Measurements from ENCODE around the gene CAMK2A.

Gene CAMK2A

DNA sequence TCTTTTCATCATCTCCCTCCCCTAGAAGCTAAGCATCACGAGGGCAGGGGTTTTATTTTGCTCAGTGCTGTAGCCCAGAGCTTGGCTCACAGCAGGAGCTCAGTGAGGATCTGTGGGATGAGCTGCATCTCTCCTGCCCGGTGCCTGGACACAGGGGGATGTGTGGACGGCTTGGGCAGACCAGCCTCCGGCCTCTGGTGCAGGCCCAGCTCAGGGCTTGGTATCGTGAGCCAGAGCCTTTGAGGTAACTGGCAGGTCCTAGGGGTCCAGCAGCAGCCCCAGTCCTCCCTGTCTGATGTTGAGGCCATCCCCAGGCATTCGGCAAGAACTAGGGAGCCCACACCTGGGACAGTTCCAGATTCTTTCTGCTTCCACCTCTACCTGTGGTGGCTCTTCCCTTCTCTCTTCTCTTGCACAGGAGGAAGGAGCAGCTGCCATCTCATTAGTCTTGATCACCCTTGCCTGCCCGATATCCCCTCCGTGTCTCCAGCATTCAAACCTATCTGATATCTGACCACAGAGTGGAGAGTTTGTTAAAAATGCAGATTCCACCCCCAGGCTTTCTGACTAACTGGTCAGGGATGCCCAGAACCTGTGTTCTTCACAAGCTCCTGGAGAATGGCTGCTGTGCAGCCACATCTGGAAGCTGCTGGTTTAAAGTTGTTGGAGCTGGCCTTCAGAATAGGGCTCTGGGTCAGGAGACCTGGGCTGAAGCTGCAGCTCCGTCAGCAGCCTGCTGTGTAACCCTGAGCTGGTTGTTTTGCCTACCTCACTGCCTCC, 107.6 kb downstream of the CAMK2A start:
- no peak for DNase-seq (ENCODE audit: low read depth)
- TF ChIP-seq, protein P1, sequence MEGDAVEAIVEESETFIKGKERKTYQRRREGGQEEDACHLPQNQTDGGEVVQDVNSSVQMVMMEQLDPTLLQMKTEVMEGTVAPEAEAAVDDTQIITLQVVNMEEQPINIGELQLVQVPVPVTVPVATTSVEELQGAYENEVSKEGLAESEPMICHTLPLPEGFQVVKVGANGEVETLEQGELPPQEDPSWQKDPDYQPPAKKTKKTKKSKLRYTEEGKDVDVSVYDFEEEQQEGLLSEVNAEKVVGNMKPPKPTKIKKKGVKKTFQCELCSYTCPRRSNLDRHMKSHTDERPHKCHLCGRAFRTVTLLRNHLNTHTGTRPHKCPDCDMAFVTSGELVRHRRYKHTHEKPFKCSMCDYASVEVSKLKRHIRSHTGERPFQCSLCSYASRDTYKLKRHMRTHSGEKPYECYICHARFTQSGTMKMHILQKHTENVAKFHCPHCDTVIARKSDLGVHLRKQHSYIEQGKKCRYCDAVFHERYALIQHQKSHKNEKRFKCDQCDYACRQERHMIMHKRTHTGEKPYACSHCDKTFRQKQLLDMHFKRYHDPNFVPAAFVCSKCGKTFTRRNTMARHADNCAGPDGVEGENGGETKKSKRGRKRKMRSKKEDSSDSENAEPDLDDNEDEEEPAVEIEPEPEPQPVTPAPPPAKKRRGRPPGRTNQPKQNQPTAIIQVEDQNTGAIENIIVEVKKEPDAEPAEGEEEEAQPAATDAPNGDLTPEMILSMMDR (IDR thresholded peaks at IDR 0.05; ENCODE audit: insufficient read depth, low read depth, low read length, missing control alignments) = no peak
- H3K4me3 ChIP-seq (ENCODE audit: low read depth, low read length) = no peak overlapping the region

DNA sequence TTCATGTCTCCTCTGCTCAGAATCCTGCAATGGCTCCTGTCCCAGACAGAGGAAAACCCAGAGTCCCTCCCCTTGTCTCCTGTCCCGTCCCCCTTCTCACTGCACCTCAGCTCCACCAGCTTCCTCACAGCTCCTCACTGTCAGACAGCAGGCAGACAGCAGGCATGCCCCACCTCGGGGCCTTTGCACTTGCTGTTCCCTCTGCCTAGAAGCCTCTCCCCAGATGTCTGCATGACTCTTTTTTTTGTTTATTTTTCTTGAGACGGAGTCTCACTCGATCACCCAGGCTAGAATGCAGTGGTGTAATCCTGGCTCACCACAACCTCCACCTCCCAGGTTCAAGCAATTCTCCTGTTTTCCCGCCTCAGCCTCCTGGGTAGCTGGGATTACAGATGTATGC, 108.5 kb downstream of the CAMK2A start:
- TF ChIP-seq, protein P1 (IDR thresholded peaks at IDR 0.05; ENCODE audit: insufficient read depth, low read depth, low read length, missing control alignments) = no peak
- no peak overlapping the region for H3K4me3 ChIP-seq (ENCODE audit: low read depth, low read length)
- DNase-seq (ENCODE audit: low read depth) = no peak

DNA sequence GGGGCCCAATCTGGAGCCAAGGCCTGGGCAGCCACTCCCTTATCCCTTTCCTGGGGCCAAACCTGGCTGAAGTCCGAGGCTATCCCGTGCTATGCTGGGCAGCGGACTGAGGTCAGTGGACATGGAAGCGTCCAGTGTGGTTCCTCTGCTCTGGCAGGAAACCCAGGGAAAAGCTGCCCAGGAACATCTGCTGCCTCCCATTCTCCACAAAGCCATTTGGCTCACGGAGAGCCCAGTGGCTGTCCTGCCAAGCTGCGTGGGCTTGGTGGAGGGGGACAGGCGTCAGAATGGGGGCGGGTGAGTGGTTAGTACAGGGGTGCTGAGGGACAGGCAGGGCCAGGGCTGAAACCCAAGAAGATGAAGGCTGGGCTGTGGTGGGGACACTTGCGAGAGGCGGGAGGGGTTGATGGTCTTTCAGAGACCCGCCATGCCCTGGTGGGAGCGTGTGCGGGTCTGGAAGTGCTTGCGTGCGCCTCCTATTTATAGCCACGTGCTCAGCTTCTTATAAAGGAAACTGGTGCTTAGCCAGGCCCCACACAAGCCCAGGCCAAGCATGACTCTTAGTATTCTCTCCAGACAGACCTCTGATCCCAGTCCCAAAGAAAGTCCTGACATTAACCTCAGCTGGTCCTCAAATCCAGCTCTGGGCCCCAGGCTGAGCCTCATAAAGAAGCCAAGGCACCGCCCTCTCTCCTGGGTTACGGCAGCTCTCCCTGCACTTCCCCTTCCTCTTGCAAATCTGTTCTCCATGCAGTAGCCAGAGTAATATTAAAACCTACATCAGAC, 109.1 kb downstream of the CAMK2A start:
- no peak for DNase-seq (ENCODE audit: low read depth)
- no peak overlapping the region for H3K4me3 ChIP-seq (ENCODE audit: low read depth, low read length)
- TF ChIP-seq, protein P1 (IDR thresholded peaks at IDR 0.05; ENCODE audit: insufficient read depth, low read depth, low read length, missing control alignments) = no peak

DNA sequence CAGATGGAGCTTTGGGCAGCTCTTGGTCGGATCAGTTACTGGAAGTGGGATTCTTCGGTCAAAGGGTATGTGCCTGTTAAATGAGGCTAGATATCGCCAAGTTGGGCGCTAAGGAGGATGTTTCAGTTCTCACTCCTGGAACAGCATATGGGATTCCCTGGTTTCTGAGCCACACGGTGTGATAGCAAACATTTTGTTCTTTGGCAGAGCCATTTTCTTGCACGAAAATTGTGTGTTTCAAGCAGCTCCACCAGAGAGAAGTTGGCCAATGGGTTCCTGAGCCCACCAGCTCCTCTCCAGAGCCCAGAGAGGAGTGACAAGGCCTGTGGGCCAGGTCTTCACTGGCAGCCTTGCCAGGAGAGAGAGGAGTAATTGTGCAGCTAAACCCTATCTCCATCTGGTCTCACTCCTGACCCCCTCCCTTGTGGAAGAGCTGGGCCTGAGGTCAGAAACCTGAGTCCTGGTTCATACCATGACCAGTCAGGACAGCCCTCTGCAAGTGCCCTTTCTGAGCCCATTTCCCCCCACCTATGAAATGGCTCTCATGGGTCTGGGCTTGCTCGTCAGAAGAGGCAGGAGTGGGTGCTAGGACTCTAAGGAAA, 110.5 kb downstream of the CAMK2A start:
- TF ChIP-seq, protein P1 (IDR thresholded peaks at IDR 0.05; ENCODE audit: insufficient read depth, low read depth, low read length, missing control alignments) = no peak
- H3K4me3 ChIP-seq (ENCODE audit: low read depth, low read length) = no peak overlapping the region
- DNase-seq (ENCODE audit: low read depth) = no peak

DNA sequence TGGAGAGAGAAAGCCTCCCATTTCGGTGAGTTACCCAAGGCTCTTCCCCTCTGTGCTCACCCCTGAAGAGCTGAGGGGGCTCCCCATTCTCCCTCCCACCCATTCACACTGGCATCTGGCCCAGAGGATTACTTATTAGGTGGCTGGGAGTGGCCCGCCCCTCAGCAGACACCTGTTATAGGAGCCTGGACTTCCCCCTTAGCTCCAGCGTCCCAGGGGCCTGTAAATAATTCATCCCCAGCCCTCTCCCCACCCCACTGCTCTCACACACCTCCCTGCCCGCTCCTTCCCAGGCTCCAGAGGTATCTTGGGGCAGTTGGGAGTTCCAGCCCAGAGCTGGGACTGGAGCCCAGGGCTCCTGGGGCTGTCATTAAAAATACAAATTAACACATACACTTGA, 111.3 kb downstream of the CAMK2A start:
- no peak overlapping the region for H3K4me3 ChIP-seq (ENCODE audit: low read depth, low read length)
- no peak for DNase-seq (ENCODE audit: low read depth)
- TF ChIP-seq, protein P1 (IDR thresholded peaks at IDR 0.05; ENCODE audit: insufficient read depth, low read depth, low read length, missing control alignments) = no peak

DNA sequence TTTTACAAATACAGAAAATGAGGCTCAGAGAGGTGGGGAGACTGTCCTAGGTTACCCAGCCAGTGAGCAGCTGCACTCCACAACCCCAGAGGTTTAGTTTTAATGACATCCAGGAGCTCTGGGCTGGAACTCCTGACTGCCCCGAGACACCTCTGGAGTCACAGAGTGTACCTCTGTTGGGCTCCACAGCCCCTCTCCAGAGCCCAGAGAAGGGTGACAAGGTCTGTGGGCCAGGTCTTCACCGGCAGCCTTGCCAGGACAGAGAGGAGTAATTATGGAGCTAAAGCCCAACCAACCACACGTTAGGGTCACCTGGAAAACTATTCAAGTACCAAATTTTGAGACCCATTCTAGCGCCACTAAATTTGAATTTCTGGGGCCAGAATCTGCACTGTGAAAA, 111.9 kb downstream of the CAMK2A start:
- DNase-seq (ENCODE audit: low read depth) = no peak

More for the DNA sequence above, 111.9 kb downstream of the CAMK2A start:
- TF ChIP-seq, protein P1 (IDR thresholded peaks at IDR 0.05; ENCODE audit: insufficient read depth, low read depth, low read length, missing control alignments) = no peak
- H3K4me3 ChIP-seq (ENCODE audit: low read depth, low read length) = no peak overlapping the region
